ENCODE results near the gene TREX2. TPM values are rescaled to one million over a fixed set of nuclear protein-coding genes. Genes with fewer than 3 reads are reported as not detected.

TREX2 gene
- polyA plus RNA-seq, 1 donor (not counting 4 experiments of a cell fraction or from before 2014, with no cell fraction given), result 0.31 TPM

GRCh38 chrX:153441296-153441695 lies 4.6 kb downstream of the TREX2 start:
- FAIRE-seq, result no peak
- no peaks in the 10 kb centered on the region for H4K20me1 ChIP-seq (ENCODE audit: control insufficient read depth, extremely low read depth, insufficient read depth, low read length)
- no peak overlapping the region for H3K9ac ChIP-seq (ENCODE audit: control insufficient read depth, extremely low read depth, insufficient read depth, low read length)
- H3K4me3 ChIP-seq (ENCODE audit: control insufficient read depth in 2 of 3, extremely low read depth in 1 of 3, insufficient read depth in 2 of 3, low read depth in 1 of 3, low read length in 3 of 3), result peak overlapping the region in 1 of 3 experiments; percentile 32
- dilution Hi-C loops (cut with MboI; ENCODE audit: extremely low pct_ligation_motif_present, low sequenced_read_pairs), result no loop called here
- H3K9me3 ChIP-seq (ENCODE audit: control insufficient read depth, low read depth, low read length), result no peaks in the 10 kb centered on the region
- DNase-seq (ENCODE audit: low read depth, low spot score), result no peak
- no peaks in the 10 kb centered on the region for H3K36me3 ChIP-seq (ENCODE audit: control insufficient read depth in 2 of 2, extremely low read depth in 1 of 2, insufficient read depth in 2 of 2, low read length in 2 of 2)
- peaks cover 10% of the 10 kb centered on the region for H3K4me1 ChIP-seq (ENCODE audit: control insufficient read depth, extremely low read depth, insufficient read depth, low read length)
- no peaks in the 10 kb centered on the region for H3K9me1 ChIP-seq (ENCODE audit: control insufficient read depth, extremely low read depth, insufficient read depth, low read length)
- H3K4me2 ChIP-seq (ENCODE audit: control insufficient read depth, extremely low read depth, insufficient read depth, low read depth, low read length), result peak overlapping the region; percentile 56
- TF ChIP-seq CTCF (optimal IDR thresholded peaks at IDR 0.05 in 1 of 3, IDR thresholded peaks at IDR 0.05 in 1 of 3, conservative IDR thresholded peaks at IDR 0.05 in 1 of 3; ENCODE audit: extremely low read depth in 1 of 3, insufficient read depth in 2 of 3, low read length in 3 of 3) (no peak), EZH2 (IDR thresholded peaks at IDR 0.05; ENCODE audit: low read length) (no peak)
- H3K79me2 ChIP-seq (ENCODE audit: control insufficient read depth, insufficient read depth, low read length), result no peaks in the 10 kb centered on the region
- H2AFZ ChIP-seq (ENCODE audit: control insufficient read depth, low read length), result no peak overlapping the region
- no peak overlapping the region for H3K27ac ChIP-seq (ENCODE audit: control insufficient read depth, insufficient read depth, low read length)
- H3K27me3 ChIP-seq (ENCODE audit: control insufficient read depth, extremely low read depth, insufficient read depth, low read length), result no peaks in the 10 kb centered on the region

GRCh38 chrX:153440556-153441135 lies 5.2 kb downstream of the TREX2 start:
- H3K9me3 ChIP-seq (ENCODE audit: control insufficient read depth, low read depth, low read length), result no peaks in the 10 kb centered on the region
- H4K20me1 ChIP-seq (ENCODE audit: control insufficient read depth, extremely low read depth, insufficient read depth, low read length), result no peaks in the 10 kb centered on the region
- no peaks in the 10 kb centered on the region for H3K36me3 ChIP-seq (ENCODE audit: control insufficient read depth in 2 of 2, extremely low read depth in 1 of 2, insufficient read depth in 2 of 2, low read length in 2 of 2)
- peaks cover 10% of the 10 kb centered on the region for H3K4me1 ChIP-seq (ENCODE audit: control insufficient read depth, extremely low read depth, insufficient read depth, low read length)
- DNase-seq (ENCODE audit: low read depth, low spot score), result no peak
- no peaks in the 10 kb centered on the region for H3K79me2 ChIP-seq (ENCODE audit: control insufficient read depth, insufficient read depth, low read length)
- H3K4me3 ChIP-seq (ENCODE audit: control insufficient read depth in 2 of 3, extremely low read depth in 1 of 3, insufficient read depth in 2 of 3, low read depth in 1 of 3, low read length in 3 of 3), result no peak overlapping the region
- dilution Hi-C loops (cut with MboI; ENCODE audit: extremely low pct_ligation_motif_present, low sequenced_read_pairs), result no loop called here
- H3K27ac ChIP-seq (ENCODE audit: control insufficient read depth, insufficient read depth, low read length), result no peak overlapping the region
- FAIRE-seq, result no peak
- no peaks in the 10 kb centered on the region for H3K27me3 ChIP-seq (ENCODE audit: control insufficient read depth, extremely low read depth, insufficient read depth, low read length)
- TF ChIP-seq EZH2 (IDR thresholded peaks at IDR 0.05; ENCODE audit: low read length), result no peak
- TF ChIP-seq CTCF (optimal IDR thresholded peaks at IDR 0.05 in 1 of 3, IDR thresholded peaks at IDR 0.05 in 1 of 3, conservative IDR thresholded peaks at IDR 0.05 in 1 of 3; ENCODE audit: extremely low read depth in 1 of 3, insufficient read depth in 2 of 3, low read length in 3 of 3), result no peak
- no peak overlapping the region for H2AFZ ChIP-seq (ENCODE audit: control insufficient read depth, low read length)
- H3K9ac ChIP-seq (ENCODE audit: control insufficient read depth, extremely low read depth, insufficient read depth, low read length), result no peak overlapping the region
- no peak overlapping the region for H3K4me2 ChIP-seq (ENCODE audit: control insufficient read depth, extremely low read depth, insufficient read depth, low read depth, low read length)
- H3K9me1 ChIP-seq (ENCODE audit: control insufficient read depth, extremely low read depth, insufficient read depth, low read length), result no peaks in the 10 kb centered on the region
